GM19238 (cell line): ENCODE measurements around the gene MFAP4.

Source experiments
- DNase-seq: peaks from one replicate; pipeline ENCODE4 v3.0.0; 2011; ENCODE audit warnings: low spot score; ENCODE audit not compliant: insufficient read length

MFAP4 gene, protein sequence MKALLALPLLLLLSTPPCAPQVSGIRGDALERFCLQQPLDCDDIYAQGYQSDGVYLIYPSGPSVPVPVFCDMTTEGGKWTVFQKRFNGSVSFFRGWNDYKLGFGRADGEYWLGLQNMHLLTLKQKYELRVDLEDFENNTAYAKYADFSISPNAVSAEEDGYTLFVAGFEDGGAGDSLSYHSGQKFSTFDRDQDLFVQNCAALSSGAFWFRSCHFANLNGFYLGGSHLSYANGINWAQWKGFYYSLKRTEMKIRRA

DNA sequence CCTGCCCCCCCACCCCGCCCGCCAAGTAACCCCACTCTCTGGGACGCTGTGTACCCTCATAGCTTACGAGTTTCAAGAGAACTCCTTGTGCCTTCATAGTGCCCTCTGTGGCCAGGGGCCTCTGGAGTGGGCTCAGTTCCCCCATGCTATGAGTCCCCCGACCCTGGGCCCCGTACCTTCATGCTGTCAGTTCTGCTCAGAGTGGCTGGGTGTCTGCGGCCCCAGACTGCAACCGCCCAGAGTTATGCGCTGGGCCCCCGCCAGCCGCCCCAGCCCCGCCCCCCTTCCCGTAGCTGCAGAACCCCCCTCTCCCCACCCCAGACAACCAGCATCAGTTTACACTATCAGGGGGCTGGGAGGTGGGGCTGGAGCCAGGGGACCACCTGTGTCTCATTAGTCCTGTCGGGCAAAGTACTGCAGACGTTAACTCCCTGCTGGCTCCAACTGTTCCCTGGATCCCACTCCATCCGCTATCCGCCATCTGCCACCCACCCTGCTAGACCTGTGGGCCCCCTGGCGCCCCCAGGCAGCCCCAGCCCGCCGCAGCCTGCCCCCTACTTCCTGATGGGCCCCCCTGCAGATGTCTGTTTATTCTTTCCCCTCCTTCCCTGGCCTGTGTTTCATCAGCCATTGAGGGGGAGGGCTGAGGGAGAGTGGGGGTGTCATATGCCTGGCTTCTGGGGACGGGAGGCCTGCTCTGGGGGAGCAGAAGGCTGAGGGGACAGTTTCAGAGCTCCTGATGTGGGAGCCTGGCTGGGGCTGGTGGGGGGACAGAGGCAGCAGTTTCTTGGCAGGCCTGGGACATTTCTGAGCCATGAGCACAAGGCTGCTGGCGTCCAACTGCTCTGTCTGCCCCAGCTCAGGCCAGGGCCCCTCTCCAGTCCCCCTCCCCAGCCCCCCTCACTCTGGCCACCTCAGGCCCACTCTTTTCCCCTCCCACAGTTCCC lies at the start of gene MFAP4:
TSS of gene MFAP4 (minus strand) at position 217 of the 947 bp plus-strand sequence. CDS start at position 182, 35 bp downstream.
- no peak for DNase-seq

- DNase-seq: no peak
Measured at GRCh38 chr17:19433727-19434340, 46.8 kb upstream of the MFAP4 start.

DNA sequence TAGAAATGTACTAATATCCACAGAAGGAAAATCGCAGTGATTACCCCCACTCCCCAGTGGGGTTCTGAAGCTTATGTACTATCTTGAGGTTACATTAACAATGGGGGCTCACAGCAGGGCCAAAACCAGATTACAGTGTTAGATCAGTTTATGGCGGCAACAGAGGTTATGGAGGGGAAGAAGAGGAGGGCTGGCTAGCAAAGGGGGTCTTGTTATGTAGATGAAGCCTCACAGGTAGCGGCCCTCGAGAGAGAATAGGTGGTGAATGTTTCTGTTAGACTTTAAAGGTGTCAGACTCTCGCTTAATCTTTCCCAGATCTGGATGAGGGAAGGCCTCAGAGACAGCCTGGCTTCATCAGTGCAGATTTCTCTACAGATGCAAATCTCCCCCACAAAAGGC lies 46.3 kb upstream of the MFAP4 start:
- DNase-seq: no peak

- DNase-seq: no peak
Measured at GRCh38 chr17:19431691-19432090, 44.7 kb upstream of the MFAP4 start.

DNA sequence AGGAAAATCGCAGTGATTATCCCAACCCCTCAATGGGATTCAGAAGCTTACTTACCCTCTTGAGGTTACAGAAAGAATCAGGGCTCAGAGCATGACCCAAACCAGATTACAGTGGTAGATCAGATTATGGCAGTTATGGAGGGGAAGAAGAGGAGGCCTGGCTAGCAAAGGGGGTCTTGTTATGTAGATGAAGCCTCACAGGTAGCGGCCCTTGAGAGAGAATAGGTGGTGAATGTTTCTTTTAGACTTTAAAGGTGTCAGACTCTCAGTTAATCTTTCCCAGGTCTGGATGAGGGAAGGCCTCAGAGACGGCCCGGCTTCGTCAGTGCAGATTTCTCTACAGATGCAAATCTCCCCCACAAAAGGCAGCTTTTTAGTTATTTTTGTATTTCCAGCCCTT lies 39.6 kb upstream of the MFAP4 start:
- DNase-seq: no peak

GRCh38 chr17:19424934-19425868 lies 38.2 kb upstream of the MFAP4 start:
- DNase-seq: no peak

- DNase-seq: no peak
Measured at GRCh38 chr17:19421926-19422325, 34.9 kb upstream of the MFAP4 start.

- DNase-seq: no peak
Measured at GRCh38 chr17:19421219-19421618, 34.2 kb upstream of the MFAP4 start.

GRCh38 chr17:19418251-19418992 lies 31.4 kb upstream of the MFAP4 start:
- no peak for DNase-seq

GRCh38 chr17:19417611-19418010 lies 30.6 kb upstream of the MFAP4 start:
- DNase-seq: no peak

- no peak for DNase-seq
Measured at GRCh38 chr17:19415806-19416775, 29.1 kb upstream of the MFAP4 start.

- DNase-seq: no peak
Measured at GRCh38 chr17:19415311-19415710, 28.3 kb upstream of the MFAP4 start.

GRCh38 chr17:19414396-19415280 lies 27.6 kb upstream of the MFAP4 start:
- no peak for DNase-seq

DNA sequence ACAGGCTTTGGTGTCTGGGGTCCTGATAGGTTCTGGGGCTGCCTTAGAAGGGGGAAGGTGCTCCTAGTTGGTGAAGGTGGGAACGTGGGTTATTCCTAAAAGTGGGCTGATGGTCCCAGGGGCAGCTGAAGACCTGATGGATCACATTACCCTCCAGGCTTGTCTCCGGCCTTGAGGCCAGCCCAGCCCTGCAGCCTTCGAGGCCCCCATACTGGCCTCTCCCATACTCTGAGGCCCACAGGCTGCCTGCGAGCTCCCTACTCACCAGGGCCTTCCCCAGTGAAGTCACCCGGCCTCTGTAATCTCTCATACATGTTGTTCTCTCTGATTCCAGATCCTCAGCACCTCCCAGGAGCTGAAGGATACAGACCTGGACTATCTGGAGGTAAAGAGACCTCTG lies 26.8 kb upstream of the MFAP4 start:
- DNase-seq: no peak

GRCh38 chr17:19412984-19413383 lies 26.0 kb upstream of the MFAP4 start:
- no peak for DNase-seq

GRCh38 chr17:19412510-19412909 lies 25.5 kb upstream of the MFAP4 start:
- DNase-seq: no peak

DNA sequence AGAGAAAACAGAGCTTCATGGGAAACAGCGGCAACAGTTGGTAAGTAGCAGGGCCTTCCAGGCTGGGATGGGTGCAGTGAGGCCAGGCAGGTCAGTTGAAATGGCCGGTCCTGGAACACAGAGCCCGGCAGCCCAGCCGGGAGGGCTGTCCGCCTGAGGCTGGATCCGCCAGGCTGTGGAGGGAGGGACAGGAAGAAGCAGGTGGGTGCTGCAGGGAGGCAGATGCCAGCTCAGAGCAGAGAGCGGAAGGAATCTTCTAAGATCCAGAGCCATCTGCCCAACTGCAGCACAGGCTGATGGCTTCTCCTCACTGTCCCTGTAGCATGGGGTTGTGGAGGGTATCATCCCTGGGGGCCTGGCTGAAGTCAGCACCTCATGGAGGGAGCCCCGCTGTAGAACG lies 24.6 kb upstream of the MFAP4 start:
- DNase-seq: no peak
